ENCODE measurements around the gene NDUFA8.
A peak's percentile ranks its signal among the peaks of the same experiment; 100 is the strongest.

NDUFA8 gene

GRCh38 chr9:122095010-122095767, 64.4 kb downstream of the NDUFA8 start:
- H3K9me3 Mint-ChIP-seq, result no peaks in the 10 kb centered on the region
- H3K27ac Mint-ChIP-seq, result no peak overlapping the region
- H3K4me3 Mint-ChIP-seq, result peak overlapping the region; percentile 44
- no peaks in the 10 kb centered on the region for H3K36me3 Mint-ChIP-seq (ENCODE audit: low read depth)
- peaks cover 20% of the 10 kb centered on the region for H3K27me3 Mint-ChIP-seq
- H3K4me1 Mint-ChIP-seq (ENCODE audit: low read depth), result peaks cover 32% of the 10 kb centered on the region
